Measurements from ENCODE around the gene SHC2.

GRCh38 chr19:424546-424945, 36.3 kb downstream of the SHC2 start:
- TF ChIP-seq CTCF (IDR thresholded peaks at IDR 0.05) (no peak), POLR2A (IDR thresholded peaks at IDR 0.05) (no peak)
